H1 (cell line): Measurements from ENCODE around the gene FTHL17.

ENCODE experiments used
- BCL11A ChIP-seq, 2 experiments: IDR thresholded peaks; one replicate each; pipeline ENCODE4 v1.6.1; 2011; ENCODE audit warnings: low read depth in 2 of 2, low read length in 2 of 2, mild to moderate bottlenecking in 2 of 2
- CEBPB ChIP-seq: IDR thresholded peaks from 2 replicates; pipeline ENCODE4 v1.6.1; 2012; ENCODE audit warnings: low read depth, low read length
- EP300 ChIP-seq, 2 experiments: IDR thresholded peaks; 1 replicate in 1 of 2; 2 replicates in 1 of 2; pipeline ENCODE4 v1.6.1; 2011 to 2012; ENCODE audit warnings: low read depth in 2 of 2, low read length in 2 of 2, mild to moderate bottlenecking in 2 of 2, borderline replicate concordance in 1 of 2, inconsistent platforms in 1 of 2, moderate library complexity in 1 of 2
- EZH2 ChIP-seq: fragments of 200-600 bp; sonication (generic); IDR thresholded peaks from 2 replicates; pipeline ENCODE4 v1.7.1; 2012; ENCODE audit warnings: low read depth, mild to moderate bottlenecking, moderate library complexity, low read length, inconsistent platforms; ENCODE audit not compliant: severe bottlenecking
- JUN ChIP-seq: IDR thresholded peaks from 2 replicates; pipeline ENCODE4 v1.6.1; 2011; ENCODE audit warnings: low read depth, mild to moderate bottlenecking, improper control_type of control experiment, low read length
- KDM1A ChIP-seq: fragments of 200-600, 300-600 bp; sonication (generic); IDR thresholded peaks from 2 replicates; pipeline ENCODE4 v1.7.1; 2016; ENCODE audit warnings: mild to moderate bottlenecking, low read length, borderline replicate concordance
- POLR2A ChIP-seq, 2 experiments: IDR thresholded peaks; 1 replicate in 1 of 2; 2 replicates in 1 of 2; pipeline ENCODE4 v1.6.1; 2011; ENCODE audit warnings: low read depth in 2 of 2, low read length in 2 of 2, mild to moderate bottlenecking in 2 of 2; ENCODE audit errors: control extremely low read depth in 1 of 2
- POLR2AphosphoS5 ChIP-seq: IDR thresholded peaks from 2 replicates; pipeline ENCODE4 v1.6.1; 2011; ENCODE audit warnings: low read depth, low read length
- RXRA ChIP-seq: IDR thresholded peaks from 2 replicates; pipeline ENCODE4 v1.6.1; 2011; ENCODE audit warnings: low read depth, mild to moderate bottlenecking, low read length, moderate library complexity; ENCODE audit not compliant: insufficient read depth
- SIN3A ChIP-seq, 2 experiments: IDR thresholded peaks in 1 of 2; conservative IDR thresholded peaks in 1 of 2; 2 replicates each; pipeline ENCODE4 v1.6.1; 2011 to 2012; ENCODE audit warnings: low read length in 2 of 2, improper control_type of control experiment in 1 of 2, low read depth in 1 of 2, mild to moderate bottlenecking in 1 of 2
- TF ChIP-seq, protein P1 (sequence below), 3 experiments: IDR thresholded peaks; 1 replicate in 2 of 3; 2 replicates in 1 of 3; pipeline versions ENCODE4 v1.5.1 to v1.6.1; 2011; ENCODE audit warnings: low read length in 3 of 3, mild to moderate bottlenecking in 3 of 3, inconsistent platforms in 2 of 3, low read depth in 1 of 3, moderate library complexity in 1 of 3; ENCODE audit not compliant: insufficient read depth in 1 of 3; ENCODE audit errors: control extremely low read depth in 1 of 3
- TF ChIP-seq, protein P2 (sequence below): IDR thresholded peaks from 2 replicates; pipeline ENCODE4 v1.6.1; 2011; ENCODE audit warnings: low read depth, mild to moderate bottlenecking, low read length; ENCODE audit not compliant: insufficient read depth

DNA sequence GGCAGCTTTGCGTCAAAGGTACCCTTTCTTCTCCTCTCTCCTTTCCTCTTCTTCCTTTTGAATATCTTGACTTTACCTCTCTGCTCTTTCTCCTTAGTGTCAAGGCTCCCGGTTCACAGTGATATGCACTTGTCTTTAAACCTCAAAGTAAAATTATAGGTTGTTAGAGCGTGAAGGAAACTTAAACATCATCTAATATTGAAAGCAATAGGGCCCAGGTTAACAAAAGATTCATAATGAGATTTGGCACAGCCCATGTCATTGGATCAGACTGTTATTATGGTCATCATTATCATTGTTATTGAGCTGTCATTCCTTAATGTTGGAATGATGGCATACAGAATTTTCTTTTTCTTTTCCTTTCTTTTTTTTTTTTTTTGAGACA lies 32.5 kb downstream of the FTHL17 start:
- TF ChIP-seq POLR2A (IDR thresholded peaks at IDR 0.05; ENCODE audit: control extremely low read depth in 1 of 2, low read depth in 2 of 2, low read length in 2 of 2) (no peak), EP300 (IDR thresholded peaks at IDR 0.05; ENCODE audit: borderline replicate concordance in 1 of 2, low read depth in 2 of 2, low read length in 2 of 2) (no peak), KDM1A (no peak), POLR2AphosphoS5 (no peak), EZH2 (no peak), SIN3A (conservative IDR thresholded peaks at IDR 0.05 in 1 of 2, IDR thresholded peaks at IDR 0.05 in 1 of 2; ENCODE audit: low read depth in 1 of 2, low read length in 2 of 2) (no peak), CEBPB (no peak), BCL11A (IDR thresholded peaks at IDR 0.05; ENCODE audit: low read depth in 2 of 2, low read length in 2 of 2) (no peak), JUN (no peak), RXRA (no peak)
- TF ChIP-seq, protein P1, sequence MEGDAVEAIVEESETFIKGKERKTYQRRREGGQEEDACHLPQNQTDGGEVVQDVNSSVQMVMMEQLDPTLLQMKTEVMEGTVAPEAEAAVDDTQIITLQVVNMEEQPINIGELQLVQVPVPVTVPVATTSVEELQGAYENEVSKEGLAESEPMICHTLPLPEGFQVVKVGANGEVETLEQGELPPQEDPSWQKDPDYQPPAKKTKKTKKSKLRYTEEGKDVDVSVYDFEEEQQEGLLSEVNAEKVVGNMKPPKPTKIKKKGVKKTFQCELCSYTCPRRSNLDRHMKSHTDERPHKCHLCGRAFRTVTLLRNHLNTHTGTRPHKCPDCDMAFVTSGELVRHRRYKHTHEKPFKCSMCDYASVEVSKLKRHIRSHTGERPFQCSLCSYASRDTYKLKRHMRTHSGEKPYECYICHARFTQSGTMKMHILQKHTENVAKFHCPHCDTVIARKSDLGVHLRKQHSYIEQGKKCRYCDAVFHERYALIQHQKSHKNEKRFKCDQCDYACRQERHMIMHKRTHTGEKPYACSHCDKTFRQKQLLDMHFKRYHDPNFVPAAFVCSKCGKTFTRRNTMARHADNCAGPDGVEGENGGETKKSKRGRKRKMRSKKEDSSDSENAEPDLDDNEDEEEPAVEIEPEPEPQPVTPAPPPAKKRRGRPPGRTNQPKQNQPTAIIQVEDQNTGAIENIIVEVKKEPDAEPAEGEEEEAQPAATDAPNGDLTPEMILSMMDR (IDR thresholded peaks at IDR 0.05; ENCODE audit: control extremely low read depth in 1 of 3, insufficient read depth in 1 of 3, low read depth in 1 of 3, low read length in 3 of 3), result no peak
- TF ChIP-seq, protein P2, sequence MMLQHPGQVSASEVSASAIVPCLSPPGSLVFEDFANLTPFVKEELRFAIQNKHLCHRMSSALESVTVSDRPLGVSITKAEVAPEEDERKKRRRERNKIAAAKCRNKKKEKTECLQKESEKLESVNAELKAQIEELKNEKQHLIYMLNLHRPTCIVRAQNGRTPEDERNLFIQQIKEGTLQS, result no peak
